HFFc6 (cell line): ENCODE measurements around the gene TIMM13. TPM values are rescaled to one million over a fixed set of nuclear protein-coding genes. Genes with fewer than 3 reads are reported as not detected.

Experiments
- DNase-seq: peaks from one replicate; pipeline ENCODE4 v3.0.0-alpha.2; 2018
- H3K27ac Mint-ChIP-seq: 2 replicates; pipeline ENCODE4 v1.8.0; 2020; ENCODE audit warnings: mild to moderate bottlenecking, mixed read lengths
- H3K27me3 Mint-ChIP-seq: 2 replicates; pipeline ENCODE4 v1.8.0; 2021; ENCODE audit warnings: mild to moderate bottlenecking, moderate library complexity, mixed read lengths; ENCODE audit not compliant: insufficient read depth
- H3K36me3 Mint-ChIP-seq: 2 replicates; pipeline ENCODE4 v1.8.0; 2021; ENCODE audit warnings: low read depth, mixed read lengths
- H3K4me1 Mint-ChIP-seq: 2 replicates; pipeline ENCODE4 v1.8.0; 2020; ENCODE audit warnings: low read depth, mixed read lengths
- H3K4me3 Mint-ChIP-seq: 2 replicates; pipeline ENCODE4 v1.8.0; 2020; ENCODE audit warnings: mild to moderate bottlenecking, moderate library complexity, mixed read lengths
- H3K9me3 Mint-ChIP-seq: 2 replicates; pipeline ENCODE4 v1.8.0; 2020; ENCODE audit warnings: mild to moderate bottlenecking, mixed read lengths
- CTCF ChIP-seq: fragments of 200-600 bp; sonication (generic); IDR thresholded peaks from 2 replicates; pipeline ENCODE4 v1.5.0; 2021; ENCODE audit warnings: antibody characterized with exemption, mild to moderate bottlenecking
- total RNA-seq, 6 experiments: library from RNA; stranded (reverse); fragmentation: NEBNext Ultra II Directional; extraction: Animal tissue kit (Norgen Biotek cat#: 25700); gene quantifications; 2 replicates in 1 of 6; 3 replicates in 5 of 6; pipeline ENCODE4 v1.2.3, GENCODE V29; 2021

Gene TIMM13
- total RNA-seq, 6 experiments from 2014 or later: 87.2 to 124 (median 98.8) TPM

GRCh38 chr19:2412449-2412848 lies 14.9 kb downstream of the TIMM13 start:
- peaks cover 11% of the 10 kb centered on the region for H3K36me3 Mint-ChIP-seq
- no peak for TF ChIP-seq CTCF
- no peak overlapping the region for H3K4me3 Mint-ChIP-seq
- no peak for DNase-seq
- peaks cover 35% of the 10 kb centered on the region for H3K9me3 Mint-ChIP-seq
- no peak overlapping the region for H3K27ac Mint-ChIP-seq
- H3K27me3 Mint-ChIP-seq: no peaks in the 10 kb centered on the region; the same call in none of the 2 replicates
- no peaks in the 10 kb centered on the region for H3K4me1 Mint-ChIP-seq

- Mint-ChIP-seq H3K9me3 (peaks cover 35% of the 10 kb centered on the region), H3K4me1 (no peaks in the 10 kb centered on the region), H3K4me3 (no peak overlapping the region), H3K27ac (no peak overlapping the region), H3K36me3 (peaks cover 11% of the 10 kb centered on the region), H3K27me3 (no peaks in the 10 kb centered on the region; the same call in none of the 2 replicates)
- DNase-seq: no peak
- no peak for TF ChIP-seq CTCF
Measured at GRCh38 chr19:2411709-2412108, 15.7 kb downstream of the TIMM13 start.

GRCh38 chr19:2410023-2410422 lies 17.4 kb downstream of the TIMM13 start:
- peaks cover 2% of the 10 kb centered on the region for H3K27me3 Mint-ChIP-seq
- H3K4me3 Mint-ChIP-seq: no peak overlapping the region
- TF ChIP-seq CTCF: no peak
- peaks cover 11% of the 10 kb centered on the region for H3K36me3 Mint-ChIP-seq
- no peak overlapping the region for H3K27ac Mint-ChIP-seq
- DNase-seq: no peak
- no peaks in the 10 kb centered on the region for H3K4me1 Mint-ChIP-seq
- peaks cover 35% of the 10 kb centered on the region for H3K9me3 Mint-ChIP-seq

- Mint-ChIP-seq H3K36me3 (peaks cover 11% of the 10 kb centered on the region), H3K9me3 (peaks cover 36% of the 10 kb centered on the region), H3K4me3 (no peak overlapping the region), H3K27me3 (peaks cover 5% of the 10 kb centered on the region), H3K27ac (no peak overlapping the region), H3K4me1 (no peaks in the 10 kb centered on the region)
- DNase-seq: no peak
- no peak for TF ChIP-seq CTCF
Measured at GRCh38 chr19:2409352-2409912, 18.0 kb downstream of the TIMM13 start.

GRCh38 chr19:2408247-2408646 lies 19.1 kb downstream of the TIMM13 start:
- no peak overlapping the region for H3K27ac Mint-ChIP-seq
- no peak for TF ChIP-seq CTCF
- peaks cover 5% of the 10 kb centered on the region for H3K27me3 Mint-ChIP-seq
- no peak for DNase-seq
- peaks cover 14% of the 10 kb centered on the region for H3K36me3 Mint-ChIP-seq
- H3K4me3 Mint-ChIP-seq: no peak overlapping the region
- peaks cover 44% of the 10 kb centered on the region for H3K9me3 Mint-ChIP-seq
- no peaks in the 10 kb centered on the region for H3K4me1 Mint-ChIP-seq
